ENCODE data around the gene GPC3. TPM values are rescaled to one million over a fixed set of nuclear protein-coding genes. Genes with fewer than 3 reads are reported as not detected.
A peak's percentile ranks its signal among the peaks of the same experiment; 100 is the strongest.

Gene GPC3
- polyA plus RNA-seq, 2 of the 4 experiments (the other 2 are of a cell fraction): not detected

DNA sequence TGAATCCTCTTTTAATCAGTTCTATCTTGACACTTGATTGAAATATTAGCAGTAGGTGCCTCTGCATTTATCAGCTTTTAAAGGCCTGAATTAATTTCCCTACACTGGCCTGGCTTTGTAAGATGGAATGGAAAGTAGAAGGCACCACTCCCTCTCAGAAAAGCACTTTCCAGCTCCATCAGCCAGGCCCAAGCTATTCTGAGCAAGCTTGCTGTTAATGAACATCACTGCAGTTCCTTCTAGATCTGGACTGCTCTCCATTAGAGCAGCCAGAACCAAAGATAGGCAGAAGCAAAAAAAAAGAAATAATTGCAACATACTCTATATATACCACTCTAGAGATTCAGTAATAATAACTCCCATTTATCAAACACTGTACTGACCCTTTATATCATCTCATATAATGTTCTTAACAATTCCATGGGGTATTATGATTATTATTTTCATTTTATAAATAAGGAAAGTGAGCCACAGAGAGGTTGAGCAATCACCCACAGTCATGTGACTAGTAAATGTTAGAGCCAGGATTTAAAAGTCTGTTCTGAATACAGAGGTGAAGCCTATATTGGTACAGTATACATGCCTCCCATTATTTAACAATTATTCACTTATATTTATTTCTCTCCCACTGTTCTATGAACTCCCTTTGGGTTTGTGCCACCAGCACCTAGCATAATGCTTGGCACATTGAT lies 39.4 kb upstream of the GPC3 start:
- ATAC-seq (no peak), DNase-seq (ENCODE audit: low read depth in 1 of 2, low spot score in 1 of 2) (no peak), FAIRE-seq (peak; percentile 28)
- no peak overlapping the region for H3K27ac ChIP-seq
- CTCF ChIA-PET: no interaction called here
- no peaks in the 10 kb centered on the region for H3K4me1 ChIP-seq
- H3K9me3 ChIP-seq: no peaks in the 10 kb centered on the region
- POLR2A ChIA-PET: no interaction called here
- TF ChIP-seq HOXA7 (CRISPR knock-in tag; IDR thresholded peaks at IDR 0.05): no peak
- no peak for TF ChIP-seq GATA3 (IDR thresholded peaks at IDR 0.05; ENCODE audit: borderline replicate concordance)
- TF ChIP-seq HDAC2 (IDR thresholded peaks at IDR 0.05): no peak
- TF ChIP-seq, protein P1, sequence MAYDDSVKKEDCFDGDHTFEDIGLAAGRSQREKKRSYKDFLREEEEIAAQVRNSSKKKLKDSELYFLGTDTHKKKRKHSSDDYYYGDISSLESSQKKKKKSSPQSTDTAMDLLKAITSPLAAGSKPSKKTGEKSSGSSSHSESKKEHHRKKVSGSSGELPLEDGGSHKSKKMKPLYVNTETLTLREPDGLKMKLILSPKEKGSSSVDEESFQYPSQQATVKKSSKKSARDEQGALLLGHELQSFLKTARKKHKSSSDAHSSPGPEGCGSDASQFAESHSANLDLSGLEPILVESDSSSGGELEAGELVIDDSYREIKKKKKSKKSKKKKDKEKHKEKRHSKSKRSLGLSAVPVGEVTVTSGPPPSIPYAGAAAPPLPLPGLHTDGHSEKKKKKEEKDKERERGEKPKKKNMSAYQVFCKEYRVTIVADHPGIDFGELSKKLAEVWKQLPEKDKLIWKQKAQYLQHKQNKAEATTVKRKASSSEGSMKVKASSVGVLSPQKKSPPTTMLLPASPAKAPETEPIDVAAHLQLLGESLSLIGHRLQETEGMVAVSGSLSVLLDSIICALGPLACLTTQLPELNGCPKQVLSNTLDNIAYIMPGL (CRISPR knock-in tag; IDR thresholded peaks at IDR 0.05; ENCODE audit: borderline replicate concordance): no peak
- no peak for TF ChIP-seq ZFP36 (IDR thresholded peaks at IDR 0.05; ENCODE audit: borderline replicate concordance, partially characterized antibody)
- no peak for TF ChIP-seq TFCP2L1 (CRISPR knock-in tag; IDR thresholded peaks at IDR 0.05)
- no peak for TF ChIP-seq POLR2A (IDR thresholded peaks at IDR 0.05; ENCODE audit: low read length)
- no peak for TF ChIP-seq CBX2 (IDR thresholded peaks at IDR 0.05; ENCODE audit: borderline replicate concordance, low read depth)
- TF ChIP-seq, protein P2, sequence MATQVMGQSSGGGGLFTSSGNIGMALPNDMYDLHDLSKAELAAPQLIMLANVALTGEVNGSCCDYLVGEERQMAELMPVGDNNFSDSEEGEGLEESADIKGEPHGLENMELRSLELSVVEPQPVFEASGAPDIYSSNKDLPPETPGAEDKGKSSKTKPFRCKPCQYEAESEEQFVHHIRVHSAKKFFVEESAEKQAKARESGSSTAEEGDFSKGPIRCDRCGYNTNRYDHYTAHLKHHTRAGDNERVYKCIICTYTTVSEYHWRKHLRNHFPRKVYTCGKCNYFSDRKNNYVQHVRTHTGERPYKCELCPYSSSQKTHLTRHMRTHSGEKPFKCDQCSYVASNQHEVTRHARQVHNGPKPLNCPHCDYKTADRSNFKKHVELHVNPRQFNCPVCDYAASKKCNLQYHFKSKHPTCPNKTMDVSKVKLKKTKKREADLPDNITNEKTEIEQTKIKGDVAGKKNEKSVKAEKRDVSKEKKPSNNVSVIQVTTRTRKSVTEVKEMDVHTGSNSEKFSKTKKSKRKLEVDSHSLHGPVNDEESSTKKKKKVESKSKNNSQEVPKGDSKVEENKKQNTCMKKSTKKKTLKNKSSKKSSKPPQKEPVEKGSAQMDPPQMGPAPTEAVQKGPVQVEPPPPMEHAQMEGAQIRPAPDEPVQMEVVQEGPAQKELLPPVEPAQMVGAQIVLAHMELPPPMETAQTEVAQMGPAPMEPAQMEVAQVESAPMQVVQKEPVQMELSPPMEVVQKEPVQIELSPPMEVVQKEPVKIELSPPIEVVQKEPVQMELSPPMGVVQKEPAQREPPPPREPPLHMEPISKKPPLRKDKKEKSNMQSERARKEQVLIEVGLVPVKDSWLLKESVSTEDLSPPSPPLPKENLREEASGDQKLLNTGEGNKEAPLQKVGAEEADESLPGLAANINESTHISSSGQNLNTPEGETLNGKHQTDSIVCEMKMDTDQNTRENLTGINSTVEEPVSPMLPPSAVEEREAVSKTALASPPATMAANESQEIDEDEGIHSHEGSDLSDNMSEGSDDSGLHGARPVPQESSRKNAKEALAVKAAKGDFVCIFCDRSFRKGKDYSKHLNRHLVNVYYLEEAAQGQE (IDR thresholded peaks at IDR 0.05): no peak
- no peak for TF ChIP-seq NFE2L2 (conservative IDR thresholded peaks at IDR 0.05; ENCODE audit: low read length)
- no peak for TF ChIP-seq EP300 (IDR thresholded peaks at IDR 0.05)
- no peak for TF ChIP-seq CHD4 (IDR thresholded peaks at IDR 0.05; ENCODE audit: borderline replicate concordance)
- TF ChIP-seq RARB (CRISPR knock-in tag; IDR thresholded peaks at IDR 0.05): no peak
- H3K4me2 ChIP-seq: no peak overlapping the region
- H3K4me3 ChIP-seq: no peak overlapping the region

DNA sequence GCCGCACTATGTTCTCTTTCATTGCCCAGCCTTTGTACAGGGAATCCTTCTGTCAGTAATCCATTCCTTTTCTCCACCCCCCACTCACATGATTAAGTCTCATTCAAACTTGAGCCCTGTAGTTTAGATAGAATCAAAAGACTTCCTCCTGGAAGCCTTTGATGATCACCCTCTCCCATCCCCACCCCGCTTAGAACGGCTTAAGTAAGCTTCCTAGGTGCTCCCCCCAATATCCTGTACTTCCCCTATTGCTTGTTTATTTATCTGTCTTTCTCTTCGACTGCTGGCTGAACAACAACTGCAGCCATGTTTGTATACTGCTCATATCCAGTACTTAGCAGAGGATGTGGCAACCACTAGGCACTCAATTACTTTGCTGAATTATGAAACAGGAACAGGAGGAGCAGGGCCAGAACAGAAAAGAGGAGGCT lies 38.5 kb upstream of the GPC3 start:
- H3K9me3 ChIP-seq: no peaks in the 10 kb centered on the region
- CTCF ChIA-PET: no interaction called here
- TF ChIP-seq, protein P2 (IDR thresholded peaks at IDR 0.05): no peak
- TF ChIP-seq EHF (CRISPR knock-in tag; IDR thresholded peaks at IDR 0.05) (no peak), POLR2A (IDR thresholded peaks at IDR 0.05; ENCODE audit: low read length) (no peak), SREBF2 (IDR thresholded peaks at IDR 0.05) (no peak), EHMT2 (IDR thresholded peaks at IDR 0.05; ENCODE audit: low read depth) (no peak), ESRRA (IDR thresholded peaks at IDR 0.05; ENCODE audit: borderline replicate concordance, low read length) (no peak)
- TF ChIP-seq, protein P3, sequence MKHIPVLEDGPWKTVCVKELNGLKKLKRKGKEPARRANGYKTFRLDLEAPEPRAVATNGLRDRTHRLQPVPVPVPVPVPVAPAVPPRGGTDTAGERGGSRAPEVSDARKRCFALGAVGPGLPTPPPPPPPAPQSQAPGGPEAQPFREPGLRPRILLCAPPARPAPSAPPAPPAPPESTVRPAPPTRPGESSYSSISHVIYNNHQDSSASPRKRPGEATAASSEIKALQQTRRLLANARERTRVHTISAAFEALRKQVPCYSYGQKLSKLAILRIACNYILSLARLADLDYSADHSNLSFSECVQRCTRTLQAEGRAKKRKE (CRISPR knock-in tag; IDR thresholded peaks at IDR 0.05; ENCODE audit: low read depth): no peak
- POLR2A ChIA-PET: no interaction called here
- no peak for FAIRE-seq
- no peak for DNase-seq (ENCODE audit: low read depth in 1 of 2, low spot score in 1 of 2)
- WGBS (ENCODE audit: missing lambda C conversion rate): 17% methylated on average over 4 of the region's 4 CpGs
- no peak for ATAC-seq
- no peaks in the 10 kb centered on the region for H3K4me1 ChIP-seq
- H3K4me3 ChIP-seq: no peak overlapping the region
- no peak overlapping the region for H3K4me2 ChIP-seq
- H3K27ac ChIP-seq: no peak overlapping the region
